CD4-positive, alpha-beta T cell treated with Interferon gamma for 1 hour (primary cell): ENCODE data around the gene ZFX.

Experiments used
- DNase-seq: peaks from one replicate; pipeline ENCODE4 v3.0.0-alpha.2; 2020

The ZFX gene

GRCh38 chrX:24203072-24203808, 53.7 kb downstream of the ZFX start:
- no peak for DNase-seq

- no peak for DNase-seq
Observed at GRCh38 chrX:24204331-24204730, 54.8 kb downstream of the ZFX start.

GRCh38 chrX:24204958-24205357, 55.4 kb downstream of the ZFX start:
- no peak for DNase-seq

- DNase-seq = no peak
Observed at GRCh38 chrX:24207826-24208225, 58.3 kb downstream of the ZFX start.

GRCh38 chrX:24208496-24209240, 59.1 kb downstream of the ZFX start:
- no peak for DNase-seq

- DNase-seq = no peak
Observed at GRCh38 chrX:24210190-24210589, 60.7 kb downstream of the ZFX start.

- no peak for DNase-seq
Observed at GRCh38 chrX:24214568-24214967, 65.0 kb downstream of the ZFX start.

GRCh38 chrX:24215272-24215671, 65.7 kb downstream of the ZFX start:
- no peak for DNase-seq

- DNase-seq = no peak
Observed at GRCh38 chrX:24216037-24216436, 66.5 kb downstream of the ZFX start.

- no peak for DNase-seq
Observed at GRCh38 chrX:24216827-24217226, 67.3 kb downstream of the ZFX start.

- DNase-seq = no peak
Observed at GRCh38 chrX:24219320-24219719, 69.8 kb downstream of the ZFX start.

- DNase-seq = no peak
Observed at GRCh38 chrX:24221872-24222271, 72.3 kb downstream of the ZFX start.

GRCh38 chrX:24225265-24225664, 75.7 kb downstream of the ZFX start:
- no peak for DNase-seq

- no peak for DNase-seq
Observed at GRCh38 chrX:24226176-24226575, 76.6 kb downstream of the ZFX start.

- no peak for DNase-seq
Observed at GRCh38 chrX:24228596-24228995, 79.1 kb downstream of the ZFX start.

- DNase-seq = no peak
Observed at GRCh38 chrX:24229400-24229879, 79.9 kb downstream of the ZFX start.

GRCh38 chrX:24229976-24230375, 80.4 kb downstream of the ZFX start:
- DNase-seq = no peak

- no peak for DNase-seq
Observed at GRCh38 chrX:24231131-24231540, 81.6 kb downstream of the ZFX start.

- no peak for DNase-seq
Observed at GRCh38 chrX:24231641-24232179, 82.2 kb downstream of the ZFX start.

- DNase-seq = no peak
Observed at GRCh38 chrX:24232796-24233195, 83.3 kb downstream of the ZFX start.

GRCh38 chrX:24235084-24235710, 85.7 kb downstream of the ZFX start:
- no peak for DNase-seq

GRCh38 chrX:24241822-24242648, 92.5 kb downstream of the ZFX start:
- no peak for DNase-seq
